HEK293 (cell line): ENCODE results near the gene PAX4.

Experiments
- AEBP2 ChIP-seq: fragments of 450-650 bp; formaldehyde crosslinking; IDR thresholded peaks from 2 replicates; pipeline ENCODE4 v1.5.1; 2016; ENCODE audit warnings: missing biosample characterization, missing genetic modification characterization, borderline replicate concordance
- CTCF ChIP-seq: fragments of 450-650 bp; formaldehyde crosslinking; IDR thresholded peaks from 2 replicates; pipeline ENCODE4 v1.5.1; 2016; ENCODE audit warnings: missing biosample characterization, missing genetic modification characterization
- PBX3 ChIP-seq: sonication (generic); formaldehyde crosslinking; IDR thresholded peaks from 2 replicates; pipeline ENCODE4 v1.8.1; 2022; ENCODE audit warnings: mild to moderate bottlenecking, moderate library complexity, missing genetic modification reagents
- SALL2 ChIP-seq: fragments of 450-650 bp; formaldehyde crosslinking; IDR thresholded peaks from 2 replicates; pipeline ENCODE4 v1.5.0; 2017; ENCODE audit warnings: missing biosample characterization, mild to moderate bottlenecking, missing genetic modification characterization, borderline replicate concordance
- YY1 ChIP-seq: fragments of 450-650 bp; formaldehyde crosslinking; IDR thresholded peaks from 2 replicates; pipeline ENCODE4 v1.5.1; 2018; ENCODE audit warnings: missing biosample characterization, missing genetic modification characterization
- ZBTB10 ChIP-seq: fragments of 450-650 bp; formaldehyde crosslinking; IDR thresholded peaks from 2 replicates; pipeline ENCODE4 v1.5.1; 2016; ENCODE audit warnings: missing biosample characterization, missing genetic modification characterization
- ZBTB49 ChIP-seq: fragments of 450-650 bp; formaldehyde crosslinking; IDR thresholded peaks from 2 replicates; pipeline ENCODE4 v1.5.1; 2016; ENCODE audit warnings: missing biosample characterization, missing genetic modification characterization, low read depth
- ZNF239 ChIP-seq: fragments of 450-650 bp; formaldehyde crosslinking; IDR thresholded peaks from 2 replicates; pipeline ENCODE4 v1.5.1; 2016; ENCODE audit warnings: missing biosample characterization, missing genetic modification characterization
- ZNF324 ChIP-seq: fragments of 450-650 bp; formaldehyde crosslinking; IDR thresholded peaks from 2 replicates; pipeline ENCODE4 v1.5.1; 2016; ENCODE audit warnings: missing biosample characterization, missing genetic modification characterization
- ZNF350 ChIP-seq: fragments of 450-650 bp; formaldehyde crosslinking; IDR thresholded peaks from 2 replicates; pipeline ENCODE4 v1.5.0; 2017; ENCODE audit warnings: missing biosample characterization, mild to moderate bottlenecking, missing genetic modification characterization
- ZSCAN23 ChIP-seq: fragments of 450-650 bp; formaldehyde crosslinking; IDR thresholded peaks from 2 replicates; pipeline ENCODE4 v1.5.1; 2016; ENCODE audit warnings: missing biosample characterization, missing genetic modification characterization

- TF ChIP-seq SALL2 (no peak), YY1 (tag by site-specific recombination) (no peak), ZBTB10 (tag by site-specific recombination) (no peak), ZNF350 (tag by site-specific recombination) (no peak), ZNF324 (no peak), AEBP2 (tag by site-specific recombination) (no peak), CTCF (no peak), ZSCAN23 (tag by site-specific recombination) (no peak), ZNF239 (tag by site-specific recombination) (no peak), ZBTB49 (tag by site-specific recombination) (no peak), PBX3 (no peak)
Observed at GRCh38 chr7:127632276-127632910, 14.5 kb upstream of the PAX4 start.
